Small intestine (tissue), 7 donors: ENCODE measurements around the gene PLCG2. TPM values are rescaled to one million over a fixed set of nuclear protein-coding genes. Genes with fewer than 3 reads are reported as not detected.

ENCODE experiments used
- DNase-seq, 2 donors: peaks; one replicate each; pipeline versions ENCODE4 v3.0.0 to v3.0.0-alpha.2; 2013
- FAIRE-seq: peaks from 2 replicates; lab custom pipeline; 2012; peaks lifted over from hg19 to GRCh38; lab: Jason Lieb, UNC
- H3K27ac ChIP-seq, 3 donors: one replicate each; pipeline ENCODE4 v1.5.1; 2013; ENCODE audit warnings: low read length in 2 of 3, mild to moderate bottlenecking in 2 of 3, control low read depth in 1 of 3, inconsistent platforms in 1 of 3, low read depth in 1 of 3, moderate library complexity in 1 of 3
- H3K27me3 ChIP-seq, 3 donors: one replicate each; pipeline ENCODE4 v1.6.1; 2013; ENCODE audit warnings: low read length in 3 of 3, inconsistent platforms in 1 of 3; ENCODE audit not compliant: control insufficient read depth in 3 of 3, insufficient read depth in 3 of 3
- H3K36me3 ChIP-seq, 3 donors: one replicate each; pipeline ENCODE4 v1.6.1; 2013; ENCODE audit warnings: low read length in 3 of 3, inconsistent platforms in 1 of 3, low read depth in 1 of 3, mild to moderate bottlenecking in 1 of 3, moderate library complexity in 1 of 3; ENCODE audit not compliant: control insufficient read depth in 3 of 3, insufficient read depth in 2 of 3
- H3K4me1 ChIP-seq, 3 donors: one replicate each; pipeline ENCODE4 v1.6.1; 2013; ENCODE audit warnings: low read length in 2 of 3, inconsistent platforms in 1 of 3, low read depth in 1 of 3, mild to moderate bottlenecking in 1 of 3, moderate library complexity in 1 of 3; ENCODE audit not compliant: control insufficient read depth in 3 of 3, insufficient read depth in 2 of 3
- H3K4me3 ChIP-seq, 3 donors: one replicate each; pipeline ENCODE4 v1.5.1; 2013; ENCODE audit warnings: low read length in 3 of 3, control low read depth in 1 of 3, inconsistent platforms in 1 of 3, low read depth in 1 of 3, mild to moderate bottlenecking in 1 of 3, moderate library complexity in 1 of 3
- H3K9me3 ChIP-seq, 2 donors: one replicate each; pipeline ENCODE4 v1.6.1; 2013; ENCODE audit warnings: low read depth in 1 of 2, low read length in 1 of 2; ENCODE audit not compliant: control insufficient read depth in 2 of 2, insufficient read depth in 1 of 2
- WGBS, 3 donors: extraction: QIAGEN DNeasy Blood & Tissue Kit; methylation state at CpG; one replicate each; pipeline ENCODE4 v1.1.7; 2013; 5-methylcytosine and 5-hydroxymethylcytosine counted together
- polyA plus RNA-seq, 4 donors: library from polyadenylated mRNA; stranded (reverse) in 3 of 4; unstranded in 1 of 4; fragments of 200-250 nt in 3 of 4; fragments of 120-200 nt in 1 of 4; gene quantifications; one replicate each; pipeline versions ENCODE4 v1.2.1 to v1.2.3, GENCODE V29; 2013
- donor health status: healthy with polysubstance abuse.
- donor health status: control.
- donor health status: control.
- donor health status: Bipolar disorder and iron deficiency.
- donor health status: healthy.

Gene PLCG2
- polyA plus RNA-seq, 4 donors = 8.4 to 27.5 (median 12.4) TPM

GRCh38 chr16:81939164-81940056 is 160.3 kb downstream of the PLCG2 start:
- H3K27ac ChIP-seq = no peak overlapping the region
- no peak overlapping the region for H3K4me3 ChIP-seq
- DNase-seq (peak in 1 of 2 donors; percentile 4), FAIRE-seq (no peak)
- no peaks in the 10 kb centered on the region for H3K27me3 ChIP-seq
- H3K36me3 ChIP-seq = peaks cover 0 to 11% (median 8%) of the 10 kb centered on the region in 3 donors
- H3K4me1 ChIP-seq = no peaks in the 10 kb centered on the region
- WGBS, 3 donors = 38 to 73% (median 60%) methylated on average over 7 of the region's 7 CpGs
- no peaks in the 10 kb centered on the region for H3K9me3 ChIP-seq

GRCh38 chr16:81940781-81941560 is 161.9 kb downstream of the PLCG2 start:
- Histone ChIP-seq H3K27ac (no peak overlapping the region), H3K9me3 (no peaks in the 10 kb centered on the region), H3K36me3 (peaks cover 0 to 10% (median 10%) of the 10 kb centered on the region in 3 donors), H3K27me3 (no peaks in the 10 kb centered on the region), H3K4me3 (no peak overlapping the region), H3K4me1 (no peaks in the 10 kb centered on the region)
- 36 to 56% (median 50%) methylated on average over 3 of the region's 3 CpGs for WGBS, 3 donors
- FAIRE-seq (peak; percentile 49), DNase-seq (peak; percentile 55 to 60)

GRCh38 chr16:81942007-81942601 is 163.0 kb downstream of the PLCG2 start:
- FAIRE-seq (no peak), DNase-seq (no peak)
- H3K4me1 ChIP-seq = no peaks in the 10 kb centered on the region
- H3K4me3 ChIP-seq = no peak overlapping the region
- no peaks in the 10 kb centered on the region for H3K27me3 ChIP-seq
- H3K27ac ChIP-seq = no peak overlapping the region
- 78 to 91% (median 85%) methylated on average over 7 of the region's 7 CpGs for WGBS, 3 donors
- H3K36me3 ChIP-seq = peaks cover 3 to 8% (median 7%) of the 10 kb centered on the region in 3 donors
- no peaks in the 10 kb centered on the region for H3K9me3 ChIP-seq

- Histone ChIP-seq H3K36me3 (peaks cover 3 to 14% (median 8%) of the 10 kb centered on the region in 3 donors), H3K27ac (no peak overlapping the region), H3K4me3 (no peak overlapping the region), H3K9me3 (no peaks in the 10 kb centered on the region), H3K4me1 (no peaks in the 10 kb centered on the region), H3K27me3 (no peaks in the 10 kb centered on the region)
- DNase-seq (no peak), FAIRE-seq (no peak)
- 86 to 96% (median 86%) methylated on average over 1 of the region's 1 CpG for WGBS, 3 donors
Measured at GRCh38 chr16:81945665-81946064, 166.6 kb downstream of the PLCG2 start.

GRCh38 chr16:81946206-81946605 is 167.1 kb downstream of the PLCG2 start:
- Histone ChIP-seq H3K36me3 (peaks cover 3 to 14% (median 8%) of the 10 kb centered on the region in 3 donors), H3K27me3 (no peaks in the 10 kb centered on the region), H3K27ac (no peak overlapping the region), H3K9me3 (peaks cover 0 to 4% of the 10 kb centered on the region in 2 donors), H3K4me1 (no peaks in the 10 kb centered on the region), H3K4me3 (no peak overlapping the region)
- no peak for DNase-seq
- 88 to 98% (median 96%) methylated on average over 5 of the region's 5 CpGs for WGBS, 3 donors
- FAIRE-seq = no peak

- Histone ChIP-seq H3K27me3 (no peaks in the 10 kb centered on the region), H3K4me1 (no peaks in the 10 kb centered on the region), H3K9me3 (peaks cover 0 to 4% of the 10 kb centered on the region in 2 donors), H3K36me3 (peaks cover under 1 to 11% (median 8%) of the 10 kb centered on the region in 3 donors), H3K27ac (no peak overlapping the region), H3K4me3 (no peak overlapping the region)
- FAIRE-seq (no peak), DNase-seq (no peak)
- 84 to 91% (median 87%) methylated on average over 2 of the region's 2 CpGs for WGBS, 3 donors
Measured at GRCh38 chr16:81951564-81951963, 172.5 kb downstream of the PLCG2 start.

- Histone ChIP-seq H3K27me3 (no peaks in the 10 kb centered on the region), H3K9me3 (no peaks in the 10 kb centered on the region), H3K4me3 (no peak overlapping the region), H3K27ac (no peak overlapping the region), H3K4me1 (no peaks in the 10 kb centered on the region), H3K36me3 (peaks cover 2 to 9% (median 7%) of the 10 kb centered on the region in 3 donors)
- FAIRE-seq (no peak), DNase-seq (no peak)
- WGBS, 3 donors = 86 to 94% (median 88%) methylated on average over 9 of the region's 9 CpGs
Measured at GRCh38 chr16:81956213-81956948, 177.3 kb downstream of the PLCG2 start.
